Measurements from ENCODE around the gene FAM174B. TPM values are rescaled to one million over a fixed set of nuclear protein-coding genes. Genes with fewer than 3 reads are reported as not detected.

The FAM174B gene
- total RNA-seq, 2 donors from 2014 or later, result 25.2 to 25.7 TPM

DNA sequence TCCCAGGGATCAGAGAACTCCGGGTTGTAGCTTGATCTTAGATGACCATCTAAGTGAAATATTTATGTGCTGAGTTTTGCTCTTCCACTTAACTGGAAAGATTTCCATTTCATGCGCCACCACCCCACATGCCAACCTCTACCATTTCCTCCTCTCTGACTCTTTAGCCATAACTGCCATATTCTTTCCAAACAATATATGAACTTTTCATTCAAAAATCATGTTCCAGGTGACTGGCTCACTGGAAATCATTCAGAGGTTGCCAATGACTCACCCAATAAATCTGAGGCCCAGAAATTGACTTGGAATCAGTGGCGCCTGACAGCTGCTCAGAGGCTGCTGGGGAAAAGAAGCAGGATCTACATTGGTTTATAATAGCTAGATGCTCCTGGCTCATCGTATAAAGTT is 31.6 kb upstream of the FAM174B start:
- Histone ChIP-seq H3K27me3 (no peaks in the 10 kb centered on the region), H3K27ac (no peak overlapping the region), H3K36me3 (no peaks in the 10 kb centered on the region), H3K4me1 (no peaks in the 10 kb centered on the region), H3K9me3 (no peaks in the 10 kb centered on the region), H3K9ac (ENCODE audit: low read depth in 2 of 2, low read length in 2 of 2) (no peak overlapping the region), H3K4me3 (no peak overlapping the region)
- TF ChIP-seq CTCF (IDR thresholded peaks at IDR 0.05), result no peak
- no peak for DNase-seq
- intact Hi-C loops (cut with DNase I), result no loop called here

DNA sequence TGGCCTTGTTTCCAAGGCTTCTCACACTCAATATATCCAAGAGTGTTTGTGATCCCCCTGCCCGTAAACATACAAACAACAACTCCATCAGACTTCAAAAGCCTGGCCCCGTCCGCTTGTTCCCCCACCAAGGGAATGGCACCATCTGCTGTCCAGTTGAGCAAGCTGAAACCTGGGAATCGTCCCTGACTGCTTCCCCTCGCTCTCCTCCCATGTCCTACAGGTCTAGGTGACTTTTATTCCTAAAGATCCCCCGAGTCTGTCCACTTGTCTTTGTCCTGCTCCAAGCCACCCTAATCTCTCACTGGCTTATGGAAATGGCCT is 27.9 kb upstream of the FAM174B start:
- Histone ChIP-seq H3K9me3 (no peaks in the 10 kb centered on the region), H3K4me1 (no peaks in the 10 kb centered on the region), H3K4me3 (no peak overlapping the region), H3K9ac (ENCODE audit: low read depth in 2 of 2, low read length in 2 of 2) (no peak overlapping the region), H3K36me3 (no peaks in the 10 kb centered on the region), H3K27me3 (no peaks in the 10 kb centered on the region), H3K27ac (no peak overlapping the region)
- no peak for TF ChIP-seq CTCF (IDR thresholded peaks at IDR 0.05)
- peak; percentile 35 for DNase-seq
- intact Hi-C loops (cut with DNase I), result loop anchor here (5.0 kb wide), 1 partner anchor 161 kb away; no protein-coding TSS in a partner anchor

DNA sequence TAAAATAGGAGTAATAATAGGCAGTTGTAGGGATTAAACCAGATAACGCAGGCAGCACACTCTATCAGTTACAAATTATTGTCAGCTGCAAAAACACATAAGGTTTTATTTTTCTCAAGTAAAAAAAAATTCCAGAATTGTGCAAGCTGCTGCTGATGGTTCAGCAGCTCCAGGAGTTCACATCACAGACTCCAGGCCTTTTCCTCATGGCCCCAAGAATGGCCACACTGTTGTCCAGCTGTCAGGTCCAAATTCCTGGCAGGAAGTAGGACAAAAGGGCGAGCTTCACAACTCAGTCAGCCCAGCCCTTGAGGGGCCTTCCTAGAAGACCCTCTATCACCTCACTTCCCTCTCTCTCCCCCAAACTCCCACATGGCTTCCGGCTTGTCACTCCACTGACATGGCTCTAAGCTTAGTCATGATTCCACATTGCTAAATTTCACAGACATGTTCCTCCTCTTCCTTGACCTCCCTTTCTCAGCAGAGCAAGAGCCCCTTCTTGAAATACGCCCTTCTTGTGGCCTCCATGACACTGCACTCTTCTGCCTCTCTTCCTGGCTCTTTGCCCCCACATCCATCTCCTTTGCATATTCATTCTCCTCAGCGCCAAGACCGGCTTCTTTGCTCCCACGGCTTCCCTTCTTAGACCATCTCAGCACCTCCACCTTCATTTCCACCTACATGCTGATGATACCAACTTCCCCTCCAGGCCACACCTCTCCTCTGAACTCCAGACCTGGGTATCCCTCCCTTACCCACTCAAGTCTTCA is 27.4 kb upstream of the FAM174B start:
- no peak for TF ChIP-seq CTCF (IDR thresholded peaks at IDR 0.05)
- no peak overlapping the region for H3K27ac ChIP-seq
- no peak overlapping the region for H3K9ac ChIP-seq (ENCODE audit: low read depth in 2 of 2, low read length in 2 of 2)
- H3K9me3 ChIP-seq, result no peaks in the 10 kb centered on the region
- intact Hi-C loops (cut with DNase I), result loop anchor here (5.0 kb wide), 1 partner anchor 161 kb away; no protein-coding TSS in a partner anchor
- no peaks in the 10 kb centered on the region for H3K4me1 ChIP-seq
- H3K4me3 ChIP-seq, result no peak overlapping the region
- DNase-seq, result no peak
- H3K36me3 ChIP-seq, result no peaks in the 10 kb centered on the region
- no peaks in the 10 kb centered on the region for H3K27me3 ChIP-seq

DNA sequence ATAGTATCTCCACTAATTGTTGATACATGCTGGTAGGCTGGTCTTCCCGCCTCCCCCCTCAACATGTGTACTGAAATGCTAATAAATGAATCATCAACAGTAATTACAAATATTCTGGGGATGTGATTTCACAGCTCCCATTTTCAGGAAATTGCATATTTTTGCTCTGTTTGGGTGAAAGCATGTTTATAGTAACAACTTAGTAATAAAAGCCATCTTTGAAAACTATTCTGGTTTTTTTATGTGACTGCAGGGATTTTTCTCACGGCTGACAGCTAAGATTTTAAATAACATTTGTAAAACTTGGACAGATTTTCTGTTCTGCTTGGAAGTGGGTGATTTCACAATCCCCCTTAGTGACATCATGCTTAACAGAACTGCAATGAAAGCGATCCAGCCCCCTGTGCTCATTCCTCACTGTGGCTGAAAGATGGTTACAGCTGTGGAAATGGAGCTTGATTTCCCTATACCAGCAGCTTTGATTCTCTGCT is 25.6 kb upstream of the FAM174B start:
- H3K27me3 ChIP-seq, result no peaks in the 10 kb centered on the region
- no peaks in the 10 kb centered on the region for H3K4me1 ChIP-seq
- H3K36me3 ChIP-seq, result no peaks in the 10 kb centered on the region
- intact Hi-C loops (cut with DNase I), result loop anchor here (5.0 kb wide), 1 partner anchor 159 kb away; no protein-coding TSS in a partner anchor
- no peak overlapping the region for H3K9ac ChIP-seq (ENCODE audit: low read depth in 2 of 2, low read length in 2 of 2)
- TF ChIP-seq CTCF (IDR thresholded peaks at IDR 0.05), result no peak
- no peaks in the 10 kb centered on the region for H3K9me3 ChIP-seq
- DNase-seq, result no peak
- no peak overlapping the region for H3K27ac ChIP-seq
- no peak overlapping the region for H3K4me3 ChIP-seq

GRCh38 chr15:92677999-92678398 is 22.4 kb upstream of the FAM174B start:
- Histone ChIP-seq H3K27ac (no peak overlapping the region), H3K9ac (ENCODE audit: low read depth in 2 of 2, low read length in 2 of 2) (no peak overlapping the region), H3K4me3 (no peak overlapping the region), H3K27me3 (no peaks in the 10 kb centered on the region), H3K36me3 (no peaks in the 10 kb centered on the region), H3K4me1 (no peaks in the 10 kb centered on the region), H3K9me3 (no peaks in the 10 kb centered on the region)
- DNase-seq, result no peak
- intact Hi-C loops (cut with DNase I), result no loop called here
- TF ChIP-seq CTCF (IDR thresholded peaks at IDR 0.05), result no peak
